GM23338 (cell line): Measurements from ENCODE around the gene GPR153. TPM values are rescaled to one million over a fixed set of nuclear protein-coding genes. Genes with fewer than 3 reads are reported as not detected.

Experiments
- ATAC-seq: fragments of 200-7000 bp; cut with Tn5 transposase; 3 replicates; pipeline ENCODE4 v1.9.1; 2020
- DNase-seq: peaks from one replicate; pipeline ENCODE4 v3.0.0-alpha.2; 2015; ENCODE audit warnings: low spot score
- H2AFZ ChIP-seq: fragments of 200-600 bp; sonication (generic); 2 replicates; pipeline ENCODE4 v1.8.0; 2016; ENCODE audit warnings: antibody characterized with exemption, mild to moderate bottlenecking, moderate library complexity
- H3F3A ChIP-seq: fragments of 200-600 bp; sonication (generic); replicated peaks from 2 replicates; pipeline ENCODE4 v1.8.0; 2017; ENCODE audit warnings: antibody characterized with exemption, mixed run types, low read depth
- H3K27ac ChIP-seq: fragments of 200-600 bp; sonication (generic); 2 replicates; pipeline ENCODE4 v1.6.1; 2016; ENCODE audit warnings: low read depth
- H3K27me3 ChIP-seq: fragments of 200-600 bp; sonication (generic); 2 replicates; pipeline ENCODE4 v1.8.0; 2016; ENCODE audit warnings: mild to moderate bottlenecking, mixed run types, moderate library complexity; ENCODE audit not compliant: insufficient read depth
- H3K36me3 ChIP-seq: fragments of 200-600 bp; sonication (generic); 2 replicates; pipeline ENCODE4 v1.8.0; 2016; ENCODE audit warnings: mild to moderate bottlenecking; ENCODE audit not compliant: insufficient read depth
- H3K4me1 ChIP-seq: fragments of 200-600 bp; sonication (generic); 2 replicates; pipeline ENCODE4 v1.8.0; 2016; ENCODE audit warnings: mild to moderate bottlenecking, moderate library complexity; ENCODE audit not compliant: insufficient read depth
- H3K4me2 ChIP-seq: fragments of 200-600 bp; sonication (generic); 2 replicates; pipeline ENCODE4 v1.7.1; 2017; ENCODE audit warnings: mixed run types
- H3K4me3 ChIP-seq: fragments of 200-600 bp; sonication (generic); 2 replicates; pipeline ENCODE4 v1.6.1; 2016; ENCODE audit warnings: mixed run types
- H3K79me2 ChIP-seq: fragments of 200-600 bp; sonication (generic); replicated peaks from 2 replicates; pipeline ENCODE4 v1.8.0; 2017; ENCODE audit warnings: mild to moderate bottlenecking; ENCODE audit not compliant: insufficient read depth
- H3K9me2 ChIP-seq: fragments of 200-600 bp; sonication (generic); 2 replicates; pipeline ENCODE4 v1.8.0; 2017; ENCODE audit not compliant: insufficient read depth
- H4K20me1 ChIP-seq: fragments of 200-600 bp; sonication (generic); replicated peaks from 2 replicates; pipeline ENCODE4 v1.8.0; 2017; ENCODE audit warnings: mild to moderate bottlenecking; ENCODE audit not compliant: insufficient read depth
- H3K27ac Mint-ChIP-seq: 2 replicates; pipeline ENCODE4 v1.8.0; 2020; ENCODE audit warnings: inconsistent platforms, mild to moderate bottlenecking, moderate library complexity, mixed read lengths
- H3K27me3 Mint-ChIP-seq: 3 replicates; pipeline ENCODE4 v1.8.0; 2022; ENCODE audit warnings: low read depth, mild to moderate bottlenecking, moderate library complexity, mixed read lengths, inconsistent platforms; ENCODE audit not compliant: insufficient read depth, poor library complexity
- H3K36me3 Mint-ChIP-seq: 3 replicates; pipeline ENCODE4 v1.8.0; 2021; ENCODE audit warnings: low read depth, mild to moderate bottlenecking, inconsistent platforms, moderate library complexity, mixed read lengths
- H3K4me1 Mint-ChIP-seq: 3 replicates; pipeline ENCODE4 v1.8.0; 2020; ENCODE audit warnings: mild to moderate bottlenecking, inconsistent platforms, mixed read lengths
- H3K4me3 Mint-ChIP-seq: 3 replicates; pipeline ENCODE4 v1.8.0; 2021; ENCODE audit warnings: moderate library complexity, mild to moderate bottlenecking, inconsistent platforms, mixed read lengths
- H3K9me3 Mint-ChIP-seq: 3 replicates; pipeline ENCODE4 v1.8.0; 2020; ENCODE audit warnings: moderate library complexity, mild to moderate bottlenecking, inconsistent platforms, mixed read lengths
- CREB1 ChIP-seq: fragments of 250-450 bp; sonication (Bioruptor Pico); IDR thresholded peaks from 2 replicates; pipeline ENCODE4 v1.5.0; 2020; ENCODE audit warnings: low read depth, mild to moderate bottlenecking, moderate library complexity
- NANOG ChIP-seq: IDR thresholded peaks from 2 replicates; pipeline ENCODE4 v1.6.1; 2016; ENCODE audit warnings: antibody characterized with exemption, borderline replicate concordance
- POLR2AphosphoS5 ChIP-seq: IDR thresholded peaks from 2 replicates; pipeline ENCODE4 v1.6.1; 2016; ENCODE audit warnings: antibody characterized with exemption, low read depth
- ZNF331 ChIP-seq: fragments of 250-450 bp; sonication (Bioruptor Pico); IDR thresholded peaks from 2 replicates; pipeline ENCODE4 v1.5.0; 2020; ENCODE audit warnings: low read depth, mild to moderate bottlenecking, moderate library complexity
- polyA plus RNA-seq: library from polyadenylated mRNA; unstranded; fragments of >200 nt; fragmentation: Nextera tagmentation; extraction: Ambion mirVana; gene quantifications from 2 replicates; pipeline ENCODE4 v1.2.1, GENCODE V29; 2016
- total RNA-seq: library from RNA; depleted of rRNA; stranded (reverse); fragments of >200 nt; shearing (Covaris generic); gene quantifications from 2 replicates; pipeline ENCODE4 v1.2.3, GENCODE V29; 2014
- TF ChIP-seq, protein P1 (sequence below): IDR thresholded peaks from one replicate; pipeline ENCODE4 v1.6.1; 2018; ENCODE audit warnings: antibody characterized with exemption; ENCODE audit not compliant: unreplicated experiment
- TF ChIP-seq, protein P2 (sequence below), 2 experiments: fragments of 200-600 bp in 1 of 2; sonication (generic) in 1 of 2; conservative IDR thresholded peaks; 2 replicates each; pipeline versions ENCODE4 v1.5.1 to v1.6.1; 2016 to 2017; ENCODE audit warnings: antibody characterized with exemption in 2 of 2, low read depth in 2 of 2, mild to moderate bottlenecking in 2 of 2, moderate library complexity in 1 of 2

Gene GPR153
- total and polyA plus RNA-seq, 2 experiments from 2014 or later: 1.3 to 9.0 TPM

DNA sequence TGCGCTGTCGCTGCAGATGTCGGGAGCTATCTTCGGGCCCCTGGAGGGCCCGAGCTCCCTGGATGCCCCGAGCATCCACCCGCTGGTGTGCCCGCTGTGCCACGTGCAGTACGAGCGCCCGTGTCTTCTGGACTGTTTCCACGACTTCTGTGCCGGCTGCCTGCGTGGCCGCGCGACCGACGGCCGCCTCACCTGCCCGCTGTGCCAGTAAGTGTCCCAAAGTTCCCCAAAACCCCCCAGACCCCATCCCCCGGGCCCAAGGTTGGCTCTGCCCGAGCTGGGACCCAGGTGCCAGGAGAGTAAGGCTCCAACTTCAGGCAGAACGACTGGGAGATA, 54.4 kb downstream of the GPR153 start (continued):
- no peak for TF ChIP-seq POLR2AphosphoS5
- TF ChIP-seq, protein P1, sequence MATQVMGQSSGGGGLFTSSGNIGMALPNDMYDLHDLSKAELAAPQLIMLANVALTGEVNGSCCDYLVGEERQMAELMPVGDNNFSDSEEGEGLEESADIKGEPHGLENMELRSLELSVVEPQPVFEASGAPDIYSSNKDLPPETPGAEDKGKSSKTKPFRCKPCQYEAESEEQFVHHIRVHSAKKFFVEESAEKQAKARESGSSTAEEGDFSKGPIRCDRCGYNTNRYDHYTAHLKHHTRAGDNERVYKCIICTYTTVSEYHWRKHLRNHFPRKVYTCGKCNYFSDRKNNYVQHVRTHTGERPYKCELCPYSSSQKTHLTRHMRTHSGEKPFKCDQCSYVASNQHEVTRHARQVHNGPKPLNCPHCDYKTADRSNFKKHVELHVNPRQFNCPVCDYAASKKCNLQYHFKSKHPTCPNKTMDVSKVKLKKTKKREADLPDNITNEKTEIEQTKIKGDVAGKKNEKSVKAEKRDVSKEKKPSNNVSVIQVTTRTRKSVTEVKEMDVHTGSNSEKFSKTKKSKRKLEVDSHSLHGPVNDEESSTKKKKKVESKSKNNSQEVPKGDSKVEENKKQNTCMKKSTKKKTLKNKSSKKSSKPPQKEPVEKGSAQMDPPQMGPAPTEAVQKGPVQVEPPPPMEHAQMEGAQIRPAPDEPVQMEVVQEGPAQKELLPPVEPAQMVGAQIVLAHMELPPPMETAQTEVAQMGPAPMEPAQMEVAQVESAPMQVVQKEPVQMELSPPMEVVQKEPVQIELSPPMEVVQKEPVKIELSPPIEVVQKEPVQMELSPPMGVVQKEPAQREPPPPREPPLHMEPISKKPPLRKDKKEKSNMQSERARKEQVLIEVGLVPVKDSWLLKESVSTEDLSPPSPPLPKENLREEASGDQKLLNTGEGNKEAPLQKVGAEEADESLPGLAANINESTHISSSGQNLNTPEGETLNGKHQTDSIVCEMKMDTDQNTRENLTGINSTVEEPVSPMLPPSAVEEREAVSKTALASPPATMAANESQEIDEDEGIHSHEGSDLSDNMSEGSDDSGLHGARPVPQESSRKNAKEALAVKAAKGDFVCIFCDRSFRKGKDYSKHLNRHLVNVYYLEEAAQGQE: no peak
- TF ChIP-seq NANOG: no peak

DNA sequence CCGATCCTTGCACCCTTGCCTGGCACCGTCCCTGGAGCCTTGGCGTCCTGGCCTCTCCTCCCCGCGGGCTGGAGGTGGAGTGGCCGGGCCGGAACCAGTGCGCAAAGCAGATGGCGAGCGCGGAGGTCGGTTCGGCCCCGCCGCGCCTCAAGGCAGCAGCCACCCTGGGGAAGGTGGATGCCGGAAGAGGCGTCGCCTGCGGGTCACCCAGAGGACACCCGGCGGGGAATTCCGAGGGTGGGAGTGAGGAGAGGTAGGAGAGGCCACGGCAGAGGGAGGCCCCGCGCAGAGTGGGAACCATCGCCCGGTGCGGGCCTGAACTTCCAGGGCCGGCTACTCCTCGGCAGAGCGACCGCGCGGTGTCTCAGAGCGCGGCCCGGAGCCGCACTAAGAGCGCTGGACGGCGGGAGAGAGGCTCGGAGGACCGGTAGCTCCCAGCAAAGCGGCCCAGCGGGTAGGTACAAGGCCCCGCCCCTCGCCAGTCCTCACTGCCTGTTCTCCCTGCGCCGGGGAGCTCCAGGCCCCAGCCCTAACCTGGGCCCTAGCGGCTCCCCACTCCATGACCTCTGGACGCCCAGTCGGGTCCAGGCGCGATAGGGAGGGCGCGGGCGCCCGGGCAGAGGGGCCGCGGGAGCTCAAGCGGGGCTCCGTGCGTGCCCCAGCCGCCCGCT, 54.9 kb downstream of the GPR153 start, which contains the start of gene RNF207:
TSS of gene RNF207 (plus strand) at position 271 of the 671 bp plus-strand sequence. CDS start 417 bp downstream, outside the sequence.
- H3K27me3 Mint-ChIP-seq: peaks cover 40% of the 10 kb centered on the region
- no peak within 1 kb of the TSS for H3K27ac Mint-ChIP-seq
- peak within 1 kb of the TSS; percentile 63 for H3K4me3 Mint-ChIP-seq
- Histone ChIP-seq H3K79me2 (no peaks in the 10 kb centered on the region), H3K36me3 (no peaks in the 10 kb centered on the region), H4K20me1 (no peaks in the 10 kb centered on the region), H3K4me3 (peak within 1 kb of the TSS; percentile 70), H3K4me1 (peaks cover 29% of the 10 kb centered on the region), H3K27ac (no peak within 1 kb of the TSS), H3K27me3 (peaks cover 48% of the 10 kb centered on the region), H3K4me2 (peak within 1 kb of the TSS; percentile 85), H3F3A (peaks cover 10% of the 10 kb centered on the region; the same call in 1 of the 2 replicates), H3K9me2 (no peaks in the 10 kb centered on the region), H2AFZ (peak within 1 kb of the TSS; percentile 89)
- TF ChIP-seq ZNF331 (CRISPR knock-in tag) (no peak), POLR2AphosphoS5 (peak; percentile 53), CREB1 (CRISPR knock-in tag) (no peak)
- TF ChIP-seq, protein P2, sequence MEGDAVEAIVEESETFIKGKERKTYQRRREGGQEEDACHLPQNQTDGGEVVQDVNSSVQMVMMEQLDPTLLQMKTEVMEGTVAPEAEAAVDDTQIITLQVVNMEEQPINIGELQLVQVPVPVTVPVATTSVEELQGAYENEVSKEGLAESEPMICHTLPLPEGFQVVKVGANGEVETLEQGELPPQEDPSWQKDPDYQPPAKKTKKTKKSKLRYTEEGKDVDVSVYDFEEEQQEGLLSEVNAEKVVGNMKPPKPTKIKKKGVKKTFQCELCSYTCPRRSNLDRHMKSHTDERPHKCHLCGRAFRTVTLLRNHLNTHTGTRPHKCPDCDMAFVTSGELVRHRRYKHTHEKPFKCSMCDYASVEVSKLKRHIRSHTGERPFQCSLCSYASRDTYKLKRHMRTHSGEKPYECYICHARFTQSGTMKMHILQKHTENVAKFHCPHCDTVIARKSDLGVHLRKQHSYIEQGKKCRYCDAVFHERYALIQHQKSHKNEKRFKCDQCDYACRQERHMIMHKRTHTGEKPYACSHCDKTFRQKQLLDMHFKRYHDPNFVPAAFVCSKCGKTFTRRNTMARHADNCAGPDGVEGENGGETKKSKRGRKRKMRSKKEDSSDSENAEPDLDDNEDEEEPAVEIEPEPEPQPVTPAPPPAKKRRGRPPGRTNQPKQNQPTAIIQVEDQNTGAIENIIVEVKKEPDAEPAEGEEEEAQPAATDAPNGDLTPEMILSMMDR (conservative IDR thresholded peaks at IDR 0.05; ENCODE audit: low read depth in 2 of 2): no peak
- TF ChIP-seq, protein P1: peak; percentile 23
- ATAC-seq: peak; percentile 65
- peak; percentile 91 for DNase-seq
- no peaks in the 10 kb centered on the region; the same call in 2 of the 3 replicates for H3K9me3 Mint-ChIP-seq
- H3K4me1 Mint-ChIP-seq: peaks cover 21% of the 10 kb centered on the region
- H3K36me3 Mint-ChIP-seq: no peaks in the 10 kb centered on the region
